GM19467 (cell line): Measurements from ENCODE around the gene MGMT.

Experiments used
- ATAC-seq: cut with Tn5 transposase; IDR thresholded peaks from one replicate; pipeline ENCODE4 v1.9.1; 2021; ENCODE audit warnings: mild to moderate bottlenecking, moderate library complexity; ENCODE audit not compliant: unreplicated experiment

MGMT gene

GRCh38 chr10:129450391-129450790 lies 16.6 kb upstream of the MGMT start:
- no peak for ATAC-seq

- no peak for ATAC-seq
Measured at GRCh38 chr10:129455625-129456024, 11.4 kb upstream of the MGMT start.

DNA sequence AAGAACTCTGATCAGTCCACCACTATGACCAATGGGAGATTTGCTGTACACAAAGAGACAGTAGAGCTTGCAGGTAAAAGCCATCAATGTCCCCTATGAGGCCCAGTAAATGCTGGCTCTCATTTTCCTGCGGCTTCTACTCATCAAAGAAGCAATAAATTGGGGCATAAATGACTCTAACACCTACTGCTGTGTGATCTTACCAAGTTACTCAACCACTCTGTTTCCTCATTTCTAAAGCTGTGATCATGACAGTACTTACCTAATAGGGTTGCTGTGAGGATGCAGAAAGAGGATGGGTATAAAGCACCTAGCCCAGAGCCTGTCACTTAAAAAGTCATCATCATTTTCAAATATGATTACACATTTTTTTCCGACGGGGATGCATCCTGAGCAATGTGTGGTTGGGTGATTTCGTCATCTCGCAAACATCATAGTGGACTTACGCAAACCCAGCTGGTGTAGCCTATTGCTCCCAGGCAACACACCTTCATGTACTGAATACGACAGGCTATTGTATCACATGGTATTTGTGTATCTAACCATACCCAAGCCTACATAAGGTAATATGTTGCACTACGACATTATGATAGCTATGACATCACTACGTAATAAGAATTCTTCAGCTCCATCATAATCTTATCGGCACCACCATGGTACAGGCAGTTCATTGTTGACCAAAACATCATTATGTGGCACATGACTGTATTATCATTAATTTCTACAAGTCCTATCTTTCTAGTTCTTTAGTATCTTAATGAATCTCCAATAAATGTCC lies 7.1 kb upstream of the MGMT start:
- ATAC-seq = no peak

GRCh38 chr10:129462257-129462795 lies 4.7 kb upstream of the MGMT start:
- ATAC-seq = no peak

DNA sequence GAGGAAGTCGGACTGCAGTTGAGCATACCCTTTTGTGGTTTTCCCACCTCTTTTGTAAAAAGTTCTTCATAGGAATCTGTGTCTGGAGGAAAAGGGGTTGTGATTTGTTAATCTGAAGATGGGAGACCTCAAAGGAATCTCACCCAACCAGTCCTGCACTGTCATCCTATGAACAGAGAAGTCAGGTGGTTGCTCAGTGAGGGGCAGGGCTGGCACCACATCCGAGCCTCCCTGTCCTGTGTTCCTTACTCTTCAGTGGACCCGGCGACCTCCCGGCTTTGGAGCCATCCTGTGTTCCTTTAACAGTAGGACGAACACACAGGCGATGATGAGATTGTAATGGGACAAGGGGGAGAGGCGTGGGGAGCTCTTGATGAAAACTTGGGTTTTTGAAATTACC lies 2.8 kb upstream of the MGMT start:
- no peak for ATAC-seq

DNA sequence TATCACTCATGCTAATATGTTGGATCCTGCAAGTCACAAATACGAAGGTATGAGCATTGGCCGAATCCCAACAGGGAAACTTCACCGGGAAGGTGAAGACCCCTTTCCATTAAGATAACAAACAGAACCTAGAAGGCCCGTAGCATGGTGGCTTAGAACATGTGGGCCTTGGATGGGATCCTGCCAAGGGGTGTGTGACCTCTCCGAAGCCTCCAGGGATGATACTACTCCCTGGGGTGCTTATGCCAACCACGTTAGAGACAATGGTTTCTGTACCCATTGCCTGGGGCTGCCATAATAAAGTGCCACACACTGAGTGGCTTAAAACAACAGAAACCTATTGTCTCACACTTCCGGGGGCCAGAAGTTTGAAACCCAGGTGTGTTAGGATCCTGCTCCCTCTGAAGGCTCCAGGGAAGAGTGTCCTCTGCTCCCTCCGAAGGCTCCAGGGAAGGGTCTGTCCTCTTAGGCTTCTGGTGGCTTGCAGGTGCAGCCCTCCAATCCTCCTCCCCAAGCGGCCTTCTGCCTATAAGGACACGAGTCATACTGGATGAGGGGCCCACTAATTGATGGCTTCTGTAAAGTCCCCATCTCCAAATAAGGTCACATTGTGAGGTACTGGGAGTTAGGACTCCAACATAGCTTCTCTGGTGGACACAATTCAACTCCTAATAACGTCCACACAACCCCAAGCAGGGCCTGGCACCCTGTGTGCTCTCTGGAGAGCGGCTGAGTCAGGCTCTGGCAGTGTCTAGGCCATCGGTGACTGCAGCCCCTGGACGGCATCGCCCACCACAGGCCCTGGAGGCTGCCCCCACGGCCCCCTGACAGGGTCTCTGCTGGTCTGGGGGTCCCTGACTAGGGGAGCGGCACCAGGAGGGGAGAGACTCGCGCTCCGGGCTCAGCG lies 992 bp upstream of the MGMT start:
- ATAC-seq = no peak

GRCh38 chr10:129467359-129468064 lies 471 bp downstream of the MGMT start:
- no peak for ATAC-seq

GRCh38 chr10:129468187-129468586 lies 1.1 kb downstream of the MGMT start:
- ATAC-seq = no peak

DNA sequence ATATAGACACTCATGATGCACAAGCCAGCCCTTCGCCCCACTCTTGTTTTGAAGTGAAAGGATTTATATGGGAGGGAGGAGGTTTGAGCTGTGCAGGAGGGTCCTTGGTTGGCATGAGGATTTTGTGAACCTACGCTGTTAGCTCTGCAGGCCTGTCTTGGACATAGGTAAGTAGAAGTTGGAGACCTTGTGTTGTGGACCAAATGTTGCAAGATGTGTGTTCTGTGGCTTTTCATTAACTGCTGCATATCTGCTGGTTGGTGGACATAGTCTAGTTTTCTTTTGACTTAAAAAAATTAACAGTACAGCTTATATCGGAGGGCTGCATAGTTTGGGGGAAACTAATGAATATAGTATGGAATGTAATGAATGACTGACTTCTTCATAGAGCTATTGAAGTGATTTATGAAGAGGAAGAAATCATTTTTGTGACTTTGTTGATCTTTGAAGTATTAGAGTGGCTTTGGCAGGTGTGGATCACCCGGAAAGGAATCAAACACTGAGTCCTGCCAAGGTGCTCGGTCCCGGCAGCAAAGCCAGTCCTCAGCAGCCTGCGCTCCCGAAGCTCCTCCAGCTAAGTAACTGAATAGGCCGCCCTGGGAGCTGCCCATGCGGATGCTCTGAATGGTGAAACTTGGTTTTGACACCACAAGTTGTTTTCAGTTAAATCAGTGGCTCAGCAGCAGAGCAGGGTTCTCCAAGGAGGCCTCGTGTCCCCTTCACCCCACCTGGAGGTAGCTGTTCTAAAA lies 3.2 kb downstream of the MGMT start:
- ATAC-seq = no peak

GRCh38 chr10:129471447-129472175 lies 4.6 kb downstream of the MGMT start:
- no peak for ATAC-seq

DNA sequence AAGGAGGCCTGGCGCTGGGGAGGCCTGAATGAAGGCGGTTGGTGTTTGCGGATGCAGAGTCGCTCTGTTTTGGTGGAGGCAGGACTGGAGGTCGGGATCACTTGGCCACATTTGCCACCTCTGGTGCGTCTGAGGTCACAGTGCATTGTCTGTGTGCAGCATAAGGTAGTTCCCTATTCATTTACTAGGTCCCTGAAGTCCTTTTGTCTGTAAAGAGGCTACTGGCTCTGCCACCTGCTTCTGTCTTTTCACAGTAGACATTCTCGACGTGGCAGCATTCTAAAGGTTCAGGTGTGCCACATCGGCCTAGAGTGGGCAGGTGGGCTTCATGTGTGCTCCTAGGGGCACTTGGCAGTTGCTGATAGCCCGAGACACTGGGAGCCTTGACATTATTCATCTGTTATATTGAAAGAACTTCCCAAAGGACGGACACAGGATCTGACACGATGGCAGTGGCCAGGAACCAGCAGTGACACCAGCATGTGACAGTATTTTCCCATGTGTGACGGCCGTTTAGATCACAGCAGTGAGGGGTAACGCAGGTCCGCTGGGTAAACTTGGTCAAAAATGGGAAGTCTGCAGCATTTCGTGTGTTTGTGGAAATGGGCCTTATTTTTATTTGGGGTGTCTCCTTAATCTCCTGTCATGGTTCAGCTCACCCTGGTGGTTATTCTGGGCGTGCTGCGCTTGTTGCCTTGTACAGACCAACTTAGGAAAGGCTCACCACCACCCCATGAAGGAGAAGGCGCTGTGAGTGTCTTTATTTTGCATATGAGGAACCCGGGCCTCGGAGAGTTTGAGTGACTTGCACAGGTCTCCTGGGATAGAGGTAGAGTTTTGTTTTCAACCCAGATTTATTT lies 5.9 kb downstream of the MGMT start:
- no peak for ATAC-seq

DNA sequence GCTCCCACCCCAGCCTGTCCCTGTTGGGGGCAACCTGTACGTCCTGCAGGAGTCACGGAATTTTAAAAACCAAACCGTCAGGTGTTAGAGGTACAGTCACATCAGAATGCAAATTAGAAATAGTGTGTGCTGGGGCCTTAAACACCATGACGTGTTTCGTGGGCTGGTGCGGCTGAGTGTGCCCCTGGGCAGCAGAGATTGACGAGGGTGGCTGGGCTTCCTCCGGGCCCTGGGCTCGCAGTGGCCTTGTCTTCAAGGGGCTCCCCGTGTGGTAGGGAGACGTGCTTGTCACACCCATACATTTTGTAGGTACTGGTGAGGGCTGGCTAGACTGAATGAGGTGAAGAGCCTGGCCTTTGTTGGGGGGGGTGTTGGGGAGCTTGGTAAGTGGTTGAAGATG lies 7.6 kb downstream of the MGMT start:
- ATAC-seq = no peak

DNA sequence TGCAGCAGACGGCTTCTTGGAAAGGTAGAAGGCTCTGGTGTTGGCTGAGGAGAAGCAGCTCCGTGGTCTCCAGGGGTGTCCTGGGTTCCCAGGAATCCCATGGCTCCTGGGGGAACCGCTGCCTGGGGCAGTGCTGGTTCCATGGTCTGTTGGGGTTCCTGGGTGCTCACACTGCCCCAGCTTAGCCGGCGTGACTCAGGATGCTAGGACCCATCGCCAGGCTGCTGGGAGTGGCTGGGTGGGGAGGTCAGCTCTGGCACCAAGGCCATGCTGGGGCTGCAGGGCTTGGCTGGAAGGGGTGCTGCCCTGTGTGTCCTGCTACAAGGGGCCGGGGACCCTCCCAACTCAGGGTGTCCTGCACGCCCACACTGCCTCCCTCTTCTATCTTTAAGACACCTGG lies 9.4 kb downstream of the MGMT start:
- no peak for ATAC-seq

DNA sequence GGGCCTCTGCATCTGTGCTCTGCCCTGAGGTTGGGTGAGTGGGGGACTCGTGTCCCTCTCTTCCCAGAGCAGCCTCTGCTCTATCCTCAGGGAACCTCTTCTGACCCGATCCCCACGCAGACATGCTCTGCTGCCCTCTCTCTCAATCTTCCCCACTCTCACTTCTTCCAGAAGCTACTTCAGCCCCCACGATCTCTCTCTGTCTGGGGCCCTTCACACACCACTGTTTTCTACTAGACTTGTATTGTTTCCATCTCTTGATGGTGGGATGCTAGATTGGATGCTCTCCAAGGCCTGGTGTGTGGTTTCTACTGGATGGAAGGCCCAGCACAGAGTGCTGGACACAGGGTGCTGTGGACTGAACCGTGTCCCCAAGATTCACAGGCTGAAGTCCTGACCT lies 10.0 kb downstream of the MGMT start:
- ATAC-seq = no peak

DNA sequence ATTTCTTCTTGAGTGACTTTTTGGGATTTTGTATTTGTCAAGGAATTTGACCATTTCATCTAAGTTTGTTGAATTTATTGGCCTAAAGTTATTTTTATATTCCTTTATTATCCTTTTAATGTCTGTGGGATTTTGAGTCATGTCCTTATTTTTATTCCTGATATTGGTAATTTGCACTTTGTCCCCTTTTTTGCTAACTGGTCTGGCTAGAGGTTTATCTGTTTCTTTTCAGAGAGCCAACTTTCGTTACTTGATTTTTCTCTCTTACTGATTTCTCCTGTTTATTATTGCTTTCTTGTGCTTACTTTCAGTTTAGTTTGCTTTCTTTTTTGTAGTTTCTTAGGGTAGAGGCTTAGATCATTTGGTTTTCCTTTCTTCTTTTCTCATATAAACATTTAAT lies 14.6 kb downstream of the MGMT start:
- ATAC-seq = no peak

GRCh38 chr10:129483430-129484010 lies 16.5 kb downstream of the MGMT start:
- no peak for ATAC-seq

DNA sequence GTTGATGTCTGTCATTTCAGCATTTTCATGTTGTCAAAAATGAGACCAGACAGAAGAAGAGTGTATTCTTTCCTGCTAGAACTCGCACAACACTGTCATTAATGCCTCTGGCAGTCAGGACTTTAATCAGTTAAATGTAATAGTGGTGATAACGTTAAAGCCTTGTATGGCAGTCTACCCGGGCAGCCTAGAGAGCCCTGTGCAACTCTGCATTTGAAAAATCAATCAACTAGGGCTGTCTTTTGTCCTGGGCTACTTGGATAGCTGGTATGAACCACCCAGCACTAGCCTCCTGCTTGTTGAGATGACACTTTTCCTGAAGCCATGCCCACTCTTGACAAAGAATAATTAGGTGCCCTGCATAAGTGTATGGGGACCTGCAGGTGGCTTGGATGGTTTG lies 19.8 kb downstream of the MGMT start:
- ATAC-seq = no peak

- no peak for ATAC-seq
Measured at GRCh38 chr10:129491123-129491734, 24.2 kb downstream of the MGMT start.
